Measurements from ENCODE around the gene DNAJC7.
A peak's percentile ranks its signal among the peaks of the same experiment; 100 is the strongest.
"Not testable (repeated sequence)": the region's sequence is repeated elsewhere in the genome, so short reads cannot be mapped to it uniquely, and the experiment has no call there.

Gene DNAJC7

DNA sequence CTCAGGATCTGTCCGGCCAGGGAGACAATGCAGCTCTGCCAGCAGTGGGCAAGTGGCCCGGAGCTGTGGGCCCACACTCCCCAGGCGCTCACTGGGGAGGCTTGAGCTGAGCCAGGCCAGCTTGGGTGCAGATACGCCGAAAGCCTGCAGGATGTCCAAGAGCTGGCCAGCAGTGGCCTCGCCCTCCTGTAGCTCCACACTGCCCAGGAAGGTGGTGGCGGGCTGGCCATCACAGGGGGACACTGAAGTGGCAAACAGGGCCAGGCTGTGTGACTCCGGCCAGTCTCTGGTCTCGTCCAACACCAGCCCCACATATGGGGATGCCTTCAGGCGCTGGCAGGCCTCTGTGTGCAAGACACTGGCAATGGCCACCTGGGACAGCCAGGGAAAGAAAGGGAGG is 23.6 kb upstream of the DNAJC7 start:
- DNase-seq (ENCODE audit: low spot score): no peak

GRCh38 chr17:42039794-42040763 is 22.8 kb upstream of the DNAJC7 start:
- no peak for DNase-seq (ENCODE audit: low spot score)

DNA sequence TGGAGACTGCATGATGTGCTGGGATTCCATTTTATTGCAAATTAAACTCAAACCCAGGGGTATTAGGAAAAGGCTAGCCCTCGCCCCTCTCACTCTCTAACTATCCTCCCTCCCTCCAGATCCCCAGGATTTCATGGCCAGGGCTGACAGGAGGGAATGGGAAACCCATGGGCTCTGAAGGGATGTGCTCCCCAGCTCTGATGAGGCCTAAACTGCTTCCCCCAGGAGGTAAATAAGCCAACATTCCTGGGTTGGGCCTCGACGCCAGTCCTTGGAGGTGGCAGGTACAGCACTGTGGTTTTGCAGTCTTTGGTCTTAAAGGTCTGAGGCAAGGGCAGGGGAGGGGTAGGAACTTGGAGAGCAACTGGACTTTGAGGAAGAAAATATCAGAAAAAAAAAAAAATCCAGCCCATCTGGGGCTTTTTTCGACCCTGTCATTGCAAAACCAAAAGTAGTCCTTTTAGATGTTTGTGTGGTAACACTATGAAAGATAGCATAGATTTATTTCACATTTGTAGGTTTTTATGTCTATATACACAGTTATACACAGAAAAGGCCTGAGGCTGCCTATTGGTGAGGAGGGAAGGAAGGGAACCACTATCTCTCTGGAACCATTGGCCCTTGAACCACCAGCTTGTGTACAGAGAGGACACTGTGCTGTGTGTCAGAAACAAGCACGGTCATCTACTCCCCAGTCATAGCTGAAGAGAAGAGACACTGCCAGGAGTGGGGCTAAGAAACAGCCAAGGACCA is 21.2 kb upstream of the DNAJC7 start:
- DNase-seq (ENCODE audit: low spot score): no peak

DNA sequence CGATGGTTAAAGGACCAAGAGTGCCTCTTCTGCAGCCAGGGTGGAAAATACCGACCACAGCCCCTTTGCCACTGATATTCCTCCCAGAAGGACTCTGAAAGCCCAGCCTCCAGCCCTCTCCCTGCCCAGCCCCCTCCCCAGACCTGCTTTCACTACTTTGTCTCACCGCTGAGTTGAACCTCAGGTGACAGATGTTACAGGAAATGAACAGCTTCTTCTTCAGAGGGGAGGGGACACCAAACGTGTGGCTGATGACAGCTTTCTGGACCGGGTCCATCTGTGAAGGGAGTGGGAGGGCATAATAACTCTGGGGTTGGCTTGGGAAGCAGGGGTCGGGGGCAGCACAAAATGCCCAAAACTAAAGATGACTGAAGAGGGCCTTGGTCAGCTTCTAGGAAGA is 16.8 kb upstream of the DNAJC7 start:
- DNase-seq (ENCODE audit: low spot score): no peak

DNA sequence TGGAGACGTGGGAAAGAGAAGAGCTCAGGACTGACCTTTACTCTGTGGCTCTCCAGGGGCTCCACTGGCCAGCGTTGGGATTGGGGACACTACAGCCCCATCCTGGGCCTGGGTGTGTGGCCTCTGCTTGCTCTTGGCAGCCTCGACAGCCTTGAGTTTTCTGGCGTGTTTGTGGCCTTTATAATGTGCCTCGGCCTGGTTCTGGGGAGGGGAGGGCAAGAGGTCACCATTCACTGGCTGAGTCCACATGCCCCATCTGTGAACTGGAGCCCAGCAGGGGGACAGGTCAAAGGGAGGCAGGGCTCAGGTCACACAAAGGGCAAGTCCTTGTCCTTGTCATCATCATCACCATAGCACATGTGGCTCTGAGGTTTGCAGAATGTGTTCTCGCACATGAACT is 14.3 kb upstream of the DNAJC7 start:
- no peak for DNase-seq (ENCODE audit: low spot score)

DNA sequence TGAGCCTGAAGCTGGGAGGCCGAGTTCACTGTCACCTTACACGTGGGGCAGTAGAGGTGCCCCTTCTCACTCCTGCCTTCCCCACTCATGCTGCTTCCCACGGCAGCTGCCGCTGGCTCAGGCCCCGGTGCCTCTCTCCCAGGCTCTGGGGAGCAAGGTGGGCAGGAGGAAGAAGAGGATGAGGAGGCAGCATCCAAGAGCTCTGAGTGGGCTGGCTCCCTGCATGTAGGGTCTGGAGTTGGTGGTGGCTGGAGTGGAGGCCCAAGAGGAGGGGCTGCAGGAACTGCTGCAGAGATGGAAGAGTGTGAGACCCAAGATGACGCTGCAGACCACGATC is 11.5 kb upstream of the DNAJC7 start:
- DNase-seq (ENCODE audit: low spot score): no peak

GRCh38 chr17:42027961-42028790 is 10.9 kb upstream of the DNAJC7 start:
- peak; percentile 80 for DNase-seq (ENCODE audit: low spot score)

- no peak for DNase-seq (ENCODE audit: low spot score)
These were observed 10.3 kb upstream of the DNAJC7 start for GRCh38 chr17:42027590-42027889.

- peak; percentile 70 for DNase-seq (ENCODE audit: low spot score)
These were observed 9.8 kb upstream of the DNAJC7 start for GRCh38 chr17:42026857-42027589.

GRCh38 chr17:42025936-42026335 is 8.7 kb upstream of the DNAJC7 start:
- DNase-seq (ENCODE audit: low spot score): no peak

- no peak for DNase-seq (ENCODE audit: low spot score)
These were observed 7.9 kb upstream of the DNAJC7 start for GRCh38 chr17:42025191-42025579.

- no peak for DNase-seq (ENCODE audit: low spot score)
These were observed 6.5 kb upstream of the DNAJC7 start for GRCh38 chr17:42023524-42024349.

DNA sequence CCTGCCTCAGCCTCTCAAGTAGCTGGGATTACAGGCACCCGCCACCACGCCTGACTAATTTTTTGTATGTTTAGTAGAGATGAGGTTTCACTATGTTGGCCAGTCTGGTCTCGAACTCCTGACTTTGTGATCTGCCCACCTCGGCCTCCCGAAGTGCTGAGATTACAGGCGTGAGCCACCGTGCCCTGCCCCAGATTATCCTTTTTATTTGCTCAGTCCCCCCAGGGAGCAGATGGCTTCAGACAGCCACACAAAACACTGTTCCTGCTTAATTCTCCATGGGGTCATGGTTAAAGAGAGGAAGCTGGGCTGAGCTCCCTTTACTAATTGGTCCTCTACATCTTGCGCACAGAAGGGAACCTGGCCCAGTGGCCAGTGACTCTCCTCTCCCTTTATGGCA is 3.6 kb upstream of the DNAJC7 start:
- DNase-seq (ENCODE audit: low spot score): not testable (repeated sequence)

- DNase-seq (ENCODE audit: low spot score): peak; percentile 98
These were observed 2.5 kb upstream of the DNAJC7 start, which contains the start of gene NKIRAS2 for GRCh38 chr17:42019509-42020404. NKIRAS2 (plus strand) TSS chr17:42020090; CDS start chr17:42021578, 1,488 bp downstream.

DNA sequence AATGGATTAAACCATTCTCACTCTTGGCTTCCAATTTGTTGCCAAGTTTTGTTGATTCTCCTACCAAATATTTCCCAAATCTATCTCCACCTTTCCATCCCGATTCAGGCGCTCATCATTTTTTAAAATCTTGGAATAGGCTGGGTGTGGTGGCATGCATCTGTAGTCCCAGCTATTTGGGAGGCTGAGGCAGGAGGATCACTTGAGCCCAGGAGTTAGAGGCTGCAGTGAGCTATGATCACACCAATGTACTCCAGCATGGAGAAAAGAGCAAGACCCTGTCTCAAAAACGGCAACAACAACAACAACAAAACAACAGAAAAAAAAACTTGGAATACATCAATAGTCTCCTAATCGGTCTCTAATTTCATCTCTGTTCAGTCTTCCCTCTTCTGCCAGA is 1.7 kb upstream of the DNAJC7 start:
- DNase-seq (ENCODE audit: low spot score): no peak

DNA sequence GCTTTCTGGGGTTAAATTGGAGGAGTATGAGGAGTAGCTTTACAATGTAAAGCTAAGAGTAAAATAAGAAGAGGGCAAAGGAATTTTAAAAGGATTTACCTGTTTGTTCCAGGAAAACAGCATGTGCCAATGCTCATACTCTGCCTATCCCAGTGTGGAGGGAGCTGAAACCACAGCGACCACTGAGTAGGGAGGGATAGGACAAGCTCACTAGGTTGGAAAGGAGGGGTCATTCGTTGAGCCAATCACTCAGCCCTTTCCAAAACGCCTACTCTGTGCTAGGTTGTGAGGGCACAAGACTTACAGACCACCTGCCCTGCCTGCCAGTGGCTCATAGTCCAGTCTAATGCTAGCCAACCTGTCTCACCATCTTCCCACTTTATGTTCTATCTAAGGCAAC is 1.1 kb upstream of the DNAJC7 start:
- DNase-seq (ENCODE audit: low spot score): no peak

GRCh38 chr17:42017866-42018200 is 594 bp upstream of the DNAJC7 start:
- DNase-seq (ENCODE audit: low spot score): no peak

DNA sequence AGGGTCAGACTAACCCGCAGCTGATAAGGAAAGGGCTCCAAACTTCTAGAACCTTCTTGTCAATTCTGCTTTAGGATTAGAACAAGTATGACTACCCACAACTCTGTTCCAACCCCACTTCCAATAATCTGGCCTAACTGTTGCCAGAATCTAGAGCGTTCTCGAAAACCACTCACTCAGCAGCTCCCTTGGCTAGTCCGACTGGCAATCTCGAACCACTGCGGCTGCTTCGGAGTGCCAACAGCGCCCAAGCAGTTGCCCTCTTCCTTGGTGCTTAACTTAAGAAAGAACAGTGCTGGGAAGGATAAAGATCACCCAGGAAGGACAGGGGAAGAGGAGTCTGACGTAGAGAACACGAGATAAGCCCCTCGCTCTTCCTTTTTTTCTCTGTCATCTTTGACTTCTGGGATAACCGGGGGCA is 818 bp downstream of the DNAJC7 start:
- DNase-seq (ENCODE audit: low spot score): no peak

DNA sequence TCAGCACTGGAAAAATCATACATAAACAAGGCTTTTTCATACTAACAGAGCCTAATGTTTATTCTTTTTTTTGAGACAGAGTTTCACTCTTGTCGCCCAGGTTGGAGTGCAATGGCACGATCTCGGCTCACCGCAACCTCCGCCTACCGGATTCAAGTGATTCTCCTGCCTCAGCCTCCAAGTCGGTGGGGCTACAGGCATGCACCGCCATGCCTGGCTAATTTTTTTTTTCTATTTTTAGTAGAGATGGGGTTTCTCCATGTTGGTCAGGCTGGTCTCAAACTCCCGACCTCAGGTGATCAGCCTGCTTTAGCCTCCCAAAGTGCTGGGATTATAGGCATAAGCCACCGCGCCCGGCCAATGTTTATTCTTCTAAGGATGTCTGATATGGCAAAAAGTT is 3.5 kb downstream of the DNAJC7 start:
- not testable (repeated sequence) for DNase-seq (ENCODE audit: low spot score)

GRCh38 chr17:42012363-42012762 is 4.9 kb downstream of the DNAJC7 start:
- DNase-seq (ENCODE audit: low spot score): not testable (repeated sequence)

All from ecto neural progenitor cell (in vitro differentiated cells).